A375 (cell line): ENCODE results near the gene PRSS37. TPM values are rescaled to one million over a fixed set of nuclear protein-coding genes. Genes with fewer than 3 reads are reported as not detected.

Experiments
- total RNA-seq: library from RNA; depleted of rRNA; stranded (reverse); fragments of >200 nt; shearing (Covaris generic); gene quantifications from 2 replicates; pipeline ENCODE4 v1.2.3, GENCODE V29; 2014; rRNA removed

PRSS37 gene
- not detected in 2 replicates for total RNA-seq

GRCh38 chr7:141841385-141841784, at the start of gene PRSS37:
Gene PRSS37 (minus strand): TSS chr7:141841485. CDS start chr7:141841049, 436 bp downstream.

GRCh38 chr7:141789917-141790316, 51.4 kb downstream of the PRSS37 start, which contains the start of gene TAS2R5:
Gene TAS2R5 (plus strand): TSS chr7:141790217. CDS start chr7:141790362, 145 bp downstream.

Other genes with a start within 250 kb of the PRSS37 start
- gene DENND11, start 139.3 kb downstream of the PRSS37 start, total RNA-seq, result 5.7 and 7.5 TPM in 2 replicates
- not detected in 2 replicates for gene WEE2, start 133.1 kb downstream of the PRSS37 start, total RNA-seq
- gene SSBP1, start 103.1 kb downstream of the PRSS37 start, total RNA-seq, result 389 and 487 TPM in 2 replicates
- 0.11 and 0.16 TPM in 2 replicates for gene TAS2R3, start 77.4 kb downstream of the PRSS37 start, total RNA-seq
- 0.05 and 0.19 TPM in 2 replicates for gene TAS2R4, start 64.8 kb downstream of the PRSS37 start, total RNA-seq
- not detected in 2 replicates for gene TAS2R5, start 51.3 kb downstream of the PRSS37 start, total RNA-seq
- gene OR9A4, start 74.9 kb upstream of the PRSS37 start, total RNA-seq, result not detected in 2 replicates
- gene CLEC5A, start 105.5 kb upstream of the PRSS37 start, total RNA-seq, result not detected in 2 replicates
- not detected in 2 replicates for gene TAS2R38, start 132.3 kb upstream of the PRSS37 start, total RNA-seq
- not detected in 2 replicates for gene MGAM, start 154.4 kb upstream of the PRSS37 start, total RNA-seq